Measurements from ENCODE around the gene CMPK2. TPM values are rescaled to one million over a fixed set of nuclear protein-coding genes. Genes with fewer than 3 reads are reported as not detected.
A peak's percentile ranks its signal among the peaks of the same experiment; 100 is the strongest.

CMPK2 gene
- total and polyA plus RNA-seq, 10 of the 15 experiments (the other 5 are each of a cell fraction or from before 2014, with no cell fraction given) = 0.50 to 5.6 (median 3.2) TPM

DNA sequence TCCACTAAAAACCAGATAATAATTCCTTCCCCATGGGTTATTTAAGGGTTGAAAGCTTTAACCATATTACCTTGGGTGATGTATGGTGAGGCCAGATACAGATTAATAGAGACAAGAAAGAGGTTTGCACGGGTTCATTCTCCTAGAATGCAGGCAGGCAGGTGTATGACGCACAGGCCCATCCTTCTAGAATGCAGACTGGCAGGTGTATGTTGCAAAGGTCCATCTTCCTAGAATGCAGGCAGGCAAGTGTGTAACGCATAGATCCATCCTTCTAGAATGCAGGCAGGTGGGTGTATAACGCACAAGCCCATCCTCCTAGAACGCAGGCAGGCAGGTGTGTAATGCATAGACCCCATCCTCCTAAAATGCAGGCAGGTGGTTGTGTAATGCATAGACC is 15.8 kb upstream of the CMPK2 start:
- 73% methylated on average over 5 of the region's 5 CpGs for WGBS (ENCODE audit: insufficient coverage, insufficient replicate concordance, low lambda C conversion rate, missing lambda C conversion rate)
- no peaks in the 10 kb centered on the region for H4K20me1 ChIP-seq (ENCODE audit: control insufficient read depth, insufficient read depth)
- no peaks in the 10 kb centered on the region for H3K9me3 ChIP-seq (replicated peaks; ENCODE audit: control insufficient read depth, insufficient read depth, low read length)
- no peaks in the 10 kb centered on the region for H3K36me3 ChIP-seq (ENCODE audit: control insufficient read depth in 2 of 2, insufficient read depth in 2 of 2, low read length in 1 of 2)
- SMC1A ChIA-PET (ENCODE audit: uncharacterized antibody, unreplicated experiment) = no interaction called here
- ATAC-seq (no peak), FAIRE-seq (no peak), DNase-seq (ENCODE audit: low read depth, low spot score) (no peak)
- BruUV-seq (replicated peaks) = no TSS peak
- RAD21 ChIA-PET (ENCODE audit: unreplicated experiment) = no interaction called here
- H3K4me3 ChIP-seq = no peak overlapping the region
- no peak overlapping the region for H3K4me2 ChIP-seq (ENCODE audit: control insufficient read depth, insufficient read depth)
- peaks cover 0 to 2% of the 10 kb centered on the region in 2 experiments; a peak in 1 of 4 replicates for H3K27me3 ChIP-seq (replicated peaks in 1 of 2; ENCODE audit: control insufficient read depth in 2 of 2, insufficient read depth in 2 of 2, low read length in 1 of 2)
- no peak overlapping the region for H3K27ac ChIP-seq (ENCODE audit: control insufficient read depth, insufficient read depth)
- H3K79me2 ChIP-seq (ENCODE audit: control insufficient read depth, insufficient read depth, low read length) = no peaks in the 10 kb centered on the region; the same call in 1 of the 2 replicates
- H3K4me1 ChIP-seq (ENCODE audit: control insufficient read depth, insufficient read depth, low read length) = peaks cover 13% of the 10 kb centered on the region
- CTCF ChIA-PET = no interaction called here
- no peak overlapping the region for H2AFZ ChIP-seq (ENCODE audit: control insufficient read depth, low read depth, low read length)
- POLR2A ChIA-PET = no interaction called here
- no peak overlapping the region for H3K9ac ChIP-seq (ENCODE audit: control insufficient read depth, insufficient read depth, low read length)
- in situ Hi-C loops (cut with MboI) (no loop called here), intact Hi-C loops (cut with micrococcal nuclease; ENCODE audit: unreplicated experiment) (no loop called here)
- no peak for TF ChIP-seq CEBPB (IDR thresholded peaks at IDR 0.05; ENCODE audit: borderline replicate concordance in 1 of 2, low read depth in 2 of 2, low read length in 2 of 2)

- BruUV-seq (replicated peaks) = no TSS peak
- DNase-seq (ENCODE audit: low read depth, low spot score) = no peak
- ChIA-PET CTCF (no interaction called here), POLR2A (no interaction called here), SMC1A (ENCODE audit: uncharacterized antibody, unreplicated experiment) (no interaction called here), RAD21 (ENCODE audit: unreplicated experiment) (no interaction called here)
- Histone ChIP-seq H3K4me3 (no peak overlapping the region), H3K9me3 (replicated peaks; ENCODE audit: control insufficient read depth, insufficient read depth, low read length) (no peaks in the 10 kb centered on the region), H3K36me3 (ENCODE audit: control insufficient read depth in 2 of 2, insufficient read depth in 2 of 2, low read length in 1 of 2) (no peaks in the 10 kb centered on the region), H4K20me1 (ENCODE audit: control insufficient read depth, insufficient read depth) (no peaks in the 10 kb centered on the region), H3K27ac (ENCODE audit: control insufficient read depth, insufficient read depth) (no peak overlapping the region), H3K4me1 (ENCODE audit: control insufficient read depth, insufficient read depth, low read length) (peaks cover 13% of the 10 kb centered on the region), H3K79me2 (ENCODE audit: control insufficient read depth, insufficient read depth, low read length) (no peaks in the 10 kb centered on the region; the same call in 1 of the 2 replicates), H3K27me3 (replicated peaks in 1 of 2; ENCODE audit: control insufficient read depth in 2 of 2, insufficient read depth in 2 of 2, low read length in 1 of 2) (peaks cover 0 to 2% of the 10 kb centered on the region in 2 experiments; a peak in 1 of 4 replicates), H3K9ac (ENCODE audit: control insufficient read depth, insufficient read depth, low read length) (no peak overlapping the region), H3K4me2 (ENCODE audit: control insufficient read depth, insufficient read depth) (no peak overlapping the region), H2AFZ (ENCODE audit: control insufficient read depth, low read depth, low read length) (no peak overlapping the region)
- FAIRE-seq = no peak
- 61% methylated on average over 1 of the region's 1 CpG for WGBS (ENCODE audit: insufficient coverage, insufficient replicate concordance, low lambda C conversion rate, missing lambda C conversion rate)
- intact Hi-C loops (cut with micrococcal nuclease; ENCODE audit: unreplicated experiment) (no loop called here), in situ Hi-C loops (cut with MboI) (no loop called here)
- TF ChIP-seq, protein P1, sequence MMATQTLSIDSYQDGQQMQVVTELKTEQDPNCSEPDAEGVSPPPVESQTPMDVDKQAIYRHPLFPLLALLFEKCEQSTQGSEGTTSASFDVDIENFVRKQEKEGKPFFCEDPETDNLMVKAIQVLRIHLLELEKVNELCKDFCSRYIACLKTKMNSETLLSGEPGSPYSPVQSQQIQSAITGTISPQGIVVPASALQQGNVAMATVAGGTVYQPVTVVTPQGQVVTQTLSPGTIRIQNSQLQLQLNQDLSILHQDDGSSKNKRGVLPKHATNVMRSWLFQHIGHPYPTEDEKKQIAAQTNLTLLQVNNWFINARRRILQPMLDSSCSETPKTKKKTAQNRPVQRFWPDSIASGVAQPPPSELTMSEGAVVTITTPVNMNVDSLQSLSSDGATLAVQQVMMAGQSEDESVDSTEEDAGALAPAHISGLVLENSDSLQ (IDR thresholded peaks at IDR 0.05) = peak; percentile 52; the same call in 1 of the 2 replicates
- TF ChIP-seq SREBF1 (IDR thresholded peaks at IDR 0.05; ENCODE audit: low read length) = no peak
- no peak for ATAC-seq
These were observed 15.3 kb upstream of the CMPK2 start for GRCh38 chr2:6881046-6881445.

Data from GM12878 (cell line).